PC-9 (cell line): ENCODE measurements around the gene CD84. TPM values are rescaled to one million over a fixed set of nuclear protein-coding genes. Genes with fewer than 3 reads are reported as not detected.
"Not testable (repeated sequence)": the region's sequence is repeated elsewhere in the genome, so short reads cannot be mapped to it uniquely, and the experiment has no call there.

Source experiments
- BruUV-seq: library from RNA; stranded (reverse); fragments of 400-500 nt; replicated peaks from 2 replicates; lab custom pipeline; 2021; lab: Mats Ljungman, UMichigan
- CTCF ChIA-PET: fragments of 300-600 bp; sonication (Branson Sonifier 250); formaldehyde crosslinking; loops from one replicate; lab custom pipeline; 2022; ENCODE audit warnings: antibody characterized with exemption; lab: Charles Lee
- POLR2A ChIA-PET: fragments of 300-600 bp; sonication (Branson Sonifier 250); formaldehyde crosslinking; loops from one replicate; lab custom pipeline; 2022; ENCODE audit warnings: antibody characterized with exemption; ENCODE audit not compliant: unreplicated experiment; lab: Charles Lee
- DNase-seq, 2 experiments: peaks; one replicate each; pipeline versions ENCODE4 v3.0.0 to v3.0.0-alpha.2; 2015 to 2022; ENCODE audit warnings: mixed read lengths in 1 of 2
- H2AFZ ChIP-seq: fragments of 200-600 bp; sonication (generic); 2 replicates; pipeline ENCODE4 v1.8.1; 2017; ENCODE audit warnings: antibody characterized with exemption
- H3F3A ChIP-seq: fragments of 200-600 bp; sonication (generic); 2 replicates; pipeline ENCODE4 v1.8.1; 2017; ENCODE audit warnings: antibody characterized with exemption, mild to moderate bottlenecking, low read depth; ENCODE audit not compliant: insufficient read depth
- H3K27ac ChIP-seq: fragments of 200-600 bp; sonication (generic); 2 replicates; pipeline ENCODE4 v1.6.1; 2016; ENCODE audit warnings: mixed run types
- H3K27me3 ChIP-seq: fragments of 200-600 bp; sonication (generic); 2 replicates; pipeline ENCODE4 v1.6.1; 2016; ENCODE audit warnings: low read depth, mixed run types; ENCODE audit not compliant: insufficient read depth
- H3K36me3 ChIP-seq: fragments of 200-600 bp; sonication (generic); 2 replicates; pipeline ENCODE4 v1.6.1; 2016; ENCODE audit warnings: low read depth, mixed run types
- H3K4me1 ChIP-seq: fragments of 200-600 bp; sonication (generic); replicated peaks from 2 replicates; pipeline ENCODE4 v1.6.1; 2016; ENCODE audit warnings: mixed run types; ENCODE audit not compliant: insufficient read depth
- H3K4me2 ChIP-seq: fragments of 200-600 bp; sonication (generic); 2 replicates; pipeline ENCODE4 v1.6.1; 2017; ENCODE audit warnings: mixed run types
- H3K4me3 ChIP-seq: fragments of 200-600 bp; sonication (generic); 2 replicates; pipeline ENCODE4 v1.6.1; 2016; ENCODE audit warnings: mixed run types
- H3K79me2 ChIP-seq: fragments of 200-600 bp; sonication (generic); 2 replicates; pipeline ENCODE4 v1.6.1; 2017; ENCODE audit warnings: low read depth, mixed run types
- H3K9me2 ChIP-seq: fragments of 200-600 bp; sonication (generic); 2 replicates; pipeline ENCODE4 v1.8.1; 2017; ENCODE audit warnings: mild to moderate bottlenecking; ENCODE audit not compliant: insufficient read depth
- H3K9me3 ChIP-seq: fragments of 200-600 bp; sonication (generic); 2 replicates; pipeline ENCODE4 v1.8.1; 2016; ENCODE audit warnings: low read depth; ENCODE audit not compliant: insufficient read depth
- H4K20me1 ChIP-seq: fragments of 200-600 bp; sonication (generic); 2 replicates; pipeline ENCODE4 v1.8.1; 2017; ENCODE audit not compliant: insufficient read depth
- CTCF ChIP-seq: fragments of 200-600 bp; sonication (generic); conservative IDR thresholded peaks from 2 replicates; pipeline ENCODE4 v1.6.1; 2017; ENCODE audit warnings: mixed run types, antibody characterized with exemption, mild to moderate bottlenecking, moderate library complexity
- EZH2 ChIP-seq: fragments of 200-600 bp; sonication (generic); IDR thresholded peaks from 2 replicates; pipeline ENCODE4 v1.8.0; 2017; ENCODE audit warnings: antibody characterized with exemption, low read depth
- intact Hi-C: fragments of 100-400 bp; cut with micrococcal nuclease; formaldehyde crosslinking; loops from one replicate; pipeline ENCODE4 v1.10.0; 2022; ENCODE audit not compliant: unreplicated experiment
- total RNA-seq: library from RNA; stranded (reverse); gene quantifications from 2 replicates; pipeline ENCODE4 v1.2.3, GENCODE V29; 2021

CD84 gene
- total RNA-seq, 1 experiment from 2014 or later = not detected

GRCh38 chr1:160560806-160561205 lies 18.5 kb downstream of the CD84 start:
- Histone ChIP-seq H3K27me3 (peaks cover 28% of the 10 kb centered on the region), H3K4me1 (no peaks in the 10 kb centered on the region), H3F3A (no peaks in the 10 kb centered on the region), H3K4me3 (no peak overlapping the region), H3K27ac (no peak overlapping the region), H4K20me1 (no peaks in the 10 kb centered on the region), H3K36me3 (no peaks in the 10 kb centered on the region), H3K79me2 (no peaks in the 10 kb centered on the region), H3K9me2 (no peaks in the 10 kb centered on the region), H2AFZ (no peak overlapping the region), H3K4me2 (no peak overlapping the region), H3K9me3 (no peaks in the 10 kb centered on the region)
- ChIA-PET POLR2A (no interaction called here), CTCF (no interaction called here)
- intact Hi-C loops = no loop called here
- BruUV-seq = no TSS peak
- no peak for DNase-seq
- no peak for TF ChIP-seq EZH2
- no peak for TF ChIP-seq CTCF

GRCh38 chr1:160560045-160560705 lies 19.1 kb downstream of the CD84 start:
- Histone ChIP-seq H2AFZ (no peak overlapping the region), H3K9me3 (no peaks in the 10 kb centered on the region), H3K27me3 (peaks cover 28% of the 10 kb centered on the region), H3K36me3 (no peaks in the 10 kb centered on the region), H3K9me2 (no peaks in the 10 kb centered on the region), H3F3A (no peaks in the 10 kb centered on the region), H3K4me1 (no peaks in the 10 kb centered on the region), H3K4me2 (no peak overlapping the region), H3K27ac (no peak overlapping the region), H3K79me2 (no peaks in the 10 kb centered on the region), H3K4me3 (no peak overlapping the region), H4K20me1 (no peaks in the 10 kb centered on the region)
- TF ChIP-seq CTCF = no peak
- no peak for TF ChIP-seq EZH2
- ChIA-PET CTCF (no interaction called here), POLR2A (no interaction called here)
- intact Hi-C loops = no loop called here
- no peak for DNase-seq
- no TSS peak for BruUV-seq

- H3K4me3 ChIP-seq, H3K36me3 ChIP-seq, H3F3A ChIP-seq, CTCF ChIA-PET, POLR2A ChIA-PET, H3K79me2 ChIP-seq, H3K27ac ChIP-seq, H3K9me2 ChIP-seq, intact Hi-C loops, H3K4me2 ChIP-seq, H3K9me3 ChIP-seq, H2AFZ ChIP-seq, H4K20me1 ChIP-seq, DNase-seq, BruUV-seq, H3K4me1 ChIP-seq: not testable (repeated sequence)
- peaks cover 26% of the 10 kb centered on the region for H3K27me3 ChIP-seq
Measured at GRCh38 chr1:160559437-160559836, 19.9 kb downstream of the CD84 start.
